ENCODE results near the gene LRRC37A.
"Not testable (repeated sequence)": the region's sequence is repeated elsewhere in the genome, so short reads cannot be mapped to it uniquely, and the experiment has no call there.

Gene LRRC37A

GRCh38 chr17:46262271-46262670, 32.7 kb upstream of the LRRC37A start:
- no peaks in the 10 kb centered on the region for H3K9me3 ChIP-seq (ENCODE audit: insufficient read depth, low read depth, low read length)
- H3K79me2 ChIP-seq (ENCODE audit: insufficient read depth, low read length), result no peaks in the 10 kb centered on the region
- H3K27me3 ChIP-seq (ENCODE audit: insufficient read depth, low read length, poor library complexity, severe bottlenecking), result no peaks in the 10 kb centered on the region
- no peak for TF ChIP-seq CTCF (conservative IDR thresholded peaks at IDR 0.05; ENCODE audit: low read length)
- no peak for TF ChIP-seq EZH2phosphoT487 (IDR thresholded peaks at IDR 0.05; ENCODE audit: borderline replicate concordance)
- peaks cover 9% of the 10 kb centered on the region; the same call in 1 of the 2 replicates for H3F3A ChIP-seq (ENCODE audit: low read depth)
- no peaks in the 10 kb centered on the region for H3K9me2 ChIP-seq (replicated peaks; ENCODE audit: low read depth, low read length)
- no peak overlapping the region for H3K4me3 ChIP-seq (ENCODE audit: low read length, poor library complexity, severe bottlenecking)
- H3K4me2 ChIP-seq (ENCODE audit: low read depth, low read length, poor library complexity, severe bottlenecking), result no peak overlapping the region
- H2AFZ ChIP-seq (ENCODE audit: low read length), result no peak overlapping the region
- H3K36me3 ChIP-seq (ENCODE audit: insufficient read depth, low read length), result no peaks in the 10 kb centered on the region
- no peaks in the 10 kb centered on the region for H4K20me1 ChIP-seq (ENCODE audit: insufficient read depth, low read length, poor library complexity, severe bottlenecking)
- peaks cover 21% of the 10 kb centered on the region for H3K4me1 ChIP-seq (ENCODE audit: insufficient read depth, low read length, poor library complexity, severe bottlenecking)
- H3K9ac ChIP-seq (ENCODE audit: low read depth, low read length, poor library complexity, severe bottlenecking), result no peak overlapping the region

GRCh38 chr17:46264456-46265198, 30.3 kb upstream of the LRRC37A start:
- H2AFZ ChIP-seq (ENCODE audit: low read length), result peak overlapping the region; percentile 52
- H3K9ac ChIP-seq (ENCODE audit: low read depth, low read length, poor library complexity, severe bottlenecking), result peak overlapping the region; percentile 19
- H3K4me2 ChIP-seq (ENCODE audit: low read depth, low read length, poor library complexity, severe bottlenecking), result peak overlapping the region; percentile 48
- no peaks in the 10 kb centered on the region for H4K20me1 ChIP-seq (ENCODE audit: insufficient read depth, low read length, poor library complexity, severe bottlenecking)
- H3K4me1 ChIP-seq (ENCODE audit: insufficient read depth, low read length, poor library complexity, severe bottlenecking), result peaks cover 25% of the 10 kb centered on the region
- H3K9me2 ChIP-seq (replicated peaks; ENCODE audit: low read depth, low read length), result no peaks in the 10 kb centered on the region
- TF ChIP-seq CTCF (conservative IDR thresholded peaks at IDR 0.05; ENCODE audit: low read length) (no peak), EZH2phosphoT487 (IDR thresholded peaks at IDR 0.05; ENCODE audit: borderline replicate concordance) (no peak)
- H3K9me3 ChIP-seq (ENCODE audit: insufficient read depth, low read depth, low read length), result no peaks in the 10 kb centered on the region
- H3K4me3 ChIP-seq (ENCODE audit: low read length, poor library complexity, severe bottlenecking), result peak overlapping the region; percentile 27
- H3K27me3 ChIP-seq (ENCODE audit: insufficient read depth, low read length, poor library complexity, severe bottlenecking), result no peaks in the 10 kb centered on the region
- H3K79me2 ChIP-seq (ENCODE audit: insufficient read depth, low read length), result no peaks in the 10 kb centered on the region
- H3K36me3 ChIP-seq (ENCODE audit: insufficient read depth, low read length), result no peaks in the 10 kb centered on the region
- H3F3A ChIP-seq (ENCODE audit: low read depth), result peaks cover 9% of the 10 kb centered on the region; the same call in 1 of the 2 replicates

- H4K20me1 ChIP-seq (ENCODE audit: insufficient read depth, low read length, poor library complexity, severe bottlenecking); H3F3A ChIP-seq (ENCODE audit: low read depth); H3K36me3 ChIP-seq (ENCODE audit: insufficient read depth, low read length); H3K9me3 ChIP-seq (ENCODE audit: insufficient read depth, low read depth, low read length); H3K9me2 ChIP-seq (replicated peaks; ENCODE audit: low read depth, low read length); H3K79me2 ChIP-seq (ENCODE audit: insufficient read depth, low read length); H3K27me3 ChIP-seq (ENCODE audit: insufficient read depth, low read length, poor library complexity, severe bottlenecking): not testable (repeated sequence)
- peak overlapping the region; percentile 59 for H3K4me3 ChIP-seq (ENCODE audit: low read length, poor library complexity, severe bottlenecking)
- peak overlapping the region; percentile 76 for H3K4me2 ChIP-seq (ENCODE audit: low read depth, low read length, poor library complexity, severe bottlenecking)
- H3K9ac ChIP-seq (ENCODE audit: low read depth, low read length, poor library complexity, severe bottlenecking), result peak overlapping the region; percentile 50
- H2AFZ ChIP-seq (ENCODE audit: low read length), result peak overlapping the region; percentile 53
- peaks cover 25% of the 10 kb centered on the region for H3K4me1 ChIP-seq (ENCODE audit: insufficient read depth, low read length, poor library complexity, severe bottlenecking)
Measured at GRCh38 chr17:46266063-46266655, 28.8 kb upstream of the LRRC37A start.

All from Loucy (cell line).